HG03520 (cell line): ENCODE results near the gene ACP2.
"Not testable (repeated sequence)": the region's sequence is repeated elsewhere in the genome, so short reads cannot be mapped to it uniquely, and the experiment has no call there.

Experiments
- ATAC-seq: cut with Tn5 transposase; IDR thresholded peaks from one replicate; pipeline ENCODE4 v1.9.1; 2021; ENCODE audit warnings: mild to moderate bottlenecking, moderate library complexity; ENCODE audit not compliant: unreplicated experiment

Gene ACP2

DNA sequence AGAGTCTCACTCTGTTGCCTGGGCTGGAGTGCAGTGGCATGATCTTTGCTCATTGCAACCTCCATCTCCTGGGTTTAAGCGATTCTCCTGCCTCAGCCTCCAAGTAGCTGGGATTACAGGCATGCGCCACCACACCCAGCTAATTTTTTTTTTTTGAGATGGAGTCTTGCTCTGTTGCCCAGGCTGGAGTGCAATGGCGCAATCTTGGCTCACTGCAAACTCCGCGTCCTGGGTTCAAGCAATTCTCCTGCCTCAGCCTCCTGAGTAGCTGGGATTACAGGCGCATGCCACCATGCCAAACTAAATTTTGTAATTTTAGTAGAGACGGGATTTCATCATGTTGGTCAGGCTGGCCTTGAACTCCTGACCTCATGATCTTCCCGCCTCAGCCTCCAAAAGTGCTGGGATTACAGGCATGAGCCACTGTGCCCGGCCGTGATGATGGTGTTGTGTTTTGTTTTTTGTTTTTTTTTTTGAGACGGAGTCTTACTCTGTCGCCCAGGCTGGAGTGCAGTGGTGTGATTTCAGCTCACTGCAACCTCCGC lies 40.5 kb downstream of the ACP2 start:
- ATAC-seq = not testable (repeated sequence)

DNA sequence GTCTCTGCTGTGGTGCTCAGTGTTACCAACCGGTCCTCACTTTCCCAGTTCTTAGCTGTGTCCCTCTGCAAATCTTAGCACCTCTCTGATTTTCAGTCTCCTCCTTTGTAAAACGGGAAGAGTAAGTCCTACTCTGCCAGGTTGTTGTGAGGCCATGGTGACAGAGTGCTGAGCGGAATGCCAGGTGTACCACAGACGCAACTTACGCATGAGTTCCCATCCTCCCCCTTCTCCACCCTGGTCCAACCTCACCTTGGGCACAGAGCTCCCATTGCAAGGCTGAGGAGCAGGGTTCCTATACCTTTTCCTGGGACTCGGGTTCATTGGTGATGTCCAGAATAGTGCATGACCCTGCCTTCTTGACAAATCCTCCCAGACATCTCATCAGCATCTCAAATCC lies 41.2 kb downstream of the ACP2 start:
- no peak for ATAC-seq

DNA sequence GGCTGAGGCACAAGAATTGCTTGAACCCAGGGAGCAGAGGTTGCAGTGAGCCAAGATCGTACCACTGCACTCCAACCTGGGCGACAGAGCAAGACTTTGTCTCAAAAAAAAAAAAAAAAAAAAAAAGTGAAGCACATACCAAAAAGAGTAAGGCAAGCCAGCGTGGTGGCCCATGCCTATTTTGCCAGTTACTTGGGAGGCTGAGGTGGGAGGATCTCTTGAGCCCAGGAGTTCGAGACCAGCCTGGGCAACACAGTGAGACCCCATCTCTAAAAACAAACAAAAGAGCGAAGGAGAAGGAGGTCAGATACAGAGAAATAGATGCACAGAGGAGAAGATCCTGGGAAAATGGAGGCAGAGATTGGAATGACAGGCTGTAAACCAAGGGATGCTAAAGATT lies 42.0 kb downstream of the ACP2 start:
- not testable (repeated sequence) for ATAC-seq

- no peak for ATAC-seq
Observed at GRCh38 chr11:47204637-47204989, 44.0 kb downstream of the ACP2 start.

DNA sequence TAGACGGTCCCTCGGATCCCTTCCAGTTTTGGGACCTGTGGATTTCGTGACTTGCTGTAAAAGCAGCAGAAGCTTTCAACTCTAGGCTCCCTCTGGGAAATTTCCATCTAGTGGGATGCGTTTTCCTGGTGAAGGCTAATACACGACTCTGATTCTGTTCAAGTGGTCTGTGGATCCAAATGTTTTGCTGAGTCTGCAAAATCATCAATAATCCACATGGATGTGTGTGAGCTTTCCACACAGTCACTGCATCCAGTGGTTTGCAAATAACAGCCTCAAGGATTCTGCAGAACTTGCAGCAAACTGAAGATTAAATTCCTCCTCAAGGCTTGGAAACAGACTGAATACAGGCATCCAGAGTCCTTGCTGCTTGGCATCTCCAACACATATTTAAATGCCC lies 46.0 kb downstream of the ACP2 start:
- no peak for ATAC-seq

DNA sequence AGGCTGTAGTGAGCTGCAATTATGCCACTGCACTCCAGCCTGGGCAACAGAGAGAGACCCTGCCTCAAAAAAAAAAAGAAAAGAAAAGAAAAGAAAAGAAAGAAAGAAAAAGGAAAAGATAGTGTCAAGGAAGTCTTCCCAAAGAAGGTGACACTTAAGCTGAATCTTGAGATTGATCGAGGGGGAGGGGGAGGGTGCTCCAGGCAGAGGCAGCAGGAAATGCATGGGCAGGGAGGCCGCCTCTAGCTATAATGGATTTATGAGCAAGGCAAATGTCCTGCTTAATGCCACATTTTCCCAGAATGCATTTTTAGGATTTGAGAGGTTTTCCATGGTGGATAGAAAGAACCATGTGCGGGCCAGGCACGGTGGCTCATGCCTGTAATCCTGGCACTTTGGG lies 47.6 kb downstream of the ACP2 start:
- no peak for ATAC-seq

- not testable (repeated sequence) for ATAC-seq
Observed at GRCh38 chr11:47198161-47198560, 50.5 kb downstream of the ACP2 start.

DNA sequence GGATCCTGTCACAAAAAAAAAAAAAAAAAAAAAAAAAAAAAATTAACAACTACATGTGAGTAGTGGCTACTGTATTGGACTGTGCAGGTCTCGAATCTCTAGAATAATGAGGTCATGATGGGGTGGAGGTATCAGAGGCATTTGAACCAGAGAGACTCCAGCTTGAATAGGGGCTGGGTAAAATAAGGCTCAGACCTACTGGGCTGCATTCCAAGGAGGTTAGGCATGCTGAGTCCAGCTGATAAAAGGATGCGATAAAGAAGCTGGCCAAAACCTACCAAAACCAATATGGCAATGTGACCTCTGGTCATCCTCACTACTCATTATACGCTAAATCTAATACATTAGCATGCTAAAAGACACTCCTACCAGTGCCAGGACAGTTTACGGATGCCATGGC lies 56.5 kb downstream of the ACP2 start:
- ATAC-seq = no peak

DNA sequence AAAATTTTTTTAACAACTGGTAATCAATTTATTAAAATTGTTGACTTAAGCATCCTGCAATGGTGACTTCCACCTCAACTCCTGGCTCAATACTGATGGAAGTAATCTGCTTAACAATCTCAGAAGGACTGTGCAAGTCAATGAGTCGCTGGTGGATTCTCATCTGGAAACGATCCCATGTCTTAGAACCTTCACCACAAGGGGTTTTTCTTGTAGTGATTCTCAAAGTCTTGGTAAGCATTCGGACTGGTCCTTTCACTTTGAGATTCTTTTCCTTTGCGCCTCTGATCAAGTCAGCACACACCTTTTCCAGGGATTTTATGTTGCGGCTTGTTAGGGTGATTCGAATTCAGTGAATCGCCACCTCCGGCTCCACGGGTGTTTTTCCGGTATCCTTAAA lies 57.5 kb downstream of the ACP2 start:
- not testable (repeated sequence) for ATAC-seq
